ENCODE data around the gene RTN4RL1.

RTN4RL1 gene

GRCh38 chr17:2071024-2071385 is 45.9 kb upstream of the RTN4RL1 start:
- Histone ChIP-seq H4K20me1 (ENCODE audit: insufficient read depth, low read length, poor library complexity, severe bottlenecking) (no peaks in the 10 kb centered on the region), H3K4me3 (ENCODE audit: low read length, poor library complexity, severe bottlenecking) (no peak overlapping the region), H3K4me1 (ENCODE audit: insufficient read depth, low read length, poor library complexity, severe bottlenecking) (no peaks in the 10 kb centered on the region), H3K9ac (ENCODE audit: low read depth, low read length, poor library complexity, severe bottlenecking) (no peak overlapping the region), H3K9me3 (ENCODE audit: insufficient read depth, low read depth, low read length) (no peaks in the 10 kb centered on the region), H3K36me3 (ENCODE audit: insufficient read depth, low read length) (peaks cover 74% of the 10 kb centered on the region; the same call in 1 of the 2 replicates), H3K79me2 (ENCODE audit: insufficient read depth, low read length) (no peaks in the 10 kb centered on the region), H3K9me2 (replicated peaks; ENCODE audit: low read depth, low read length) (no peaks in the 10 kb centered on the region), H2AFZ (ENCODE audit: low read length) (no peak overlapping the region), H3K4me2 (ENCODE audit: low read depth, low read length, poor library complexity, severe bottlenecking) (no peak overlapping the region), H3K27me3 (ENCODE audit: insufficient read depth, low read length, poor library complexity, severe bottlenecking) (no peaks in the 10 kb centered on the region), H3F3A (ENCODE audit: low read depth) (no peaks in the 10 kb centered on the region)
- TF ChIP-seq CTCF (conservative IDR thresholded peaks at IDR 0.05; ENCODE audit: low read length): no peak
- TF ChIP-seq EZH2phosphoT487 (IDR thresholded peaks at IDR 0.05; ENCODE audit: borderline replicate concordance): no peak

GRCh38 chr17:2070241-2071023 is 45.3 kb upstream of the RTN4RL1 start:
- H3K36me3 ChIP-seq (ENCODE audit: insufficient read depth, low read length): peaks cover 77% of the 10 kb centered on the region; the same call in 1 of the 2 replicates
- no peak overlapping the region for H2AFZ ChIP-seq (ENCODE audit: low read length)
- no peaks in the 10 kb centered on the region for H3K27me3 ChIP-seq (ENCODE audit: insufficient read depth, low read length, poor library complexity, severe bottlenecking)
- H3K4me1 ChIP-seq (ENCODE audit: insufficient read depth, low read length, poor library complexity, severe bottlenecking): no peaks in the 10 kb centered on the region
- no peak overlapping the region for H3K4me3 ChIP-seq (ENCODE audit: low read length, poor library complexity, severe bottlenecking)
- no peak overlapping the region for H3K9ac ChIP-seq (ENCODE audit: low read depth, low read length, poor library complexity, severe bottlenecking)
- no peaks in the 10 kb centered on the region for H3K9me3 ChIP-seq (ENCODE audit: insufficient read depth, low read depth, low read length)
- no peaks in the 10 kb centered on the region for H3K9me2 ChIP-seq (replicated peaks; ENCODE audit: low read depth, low read length)
- no peaks in the 10 kb centered on the region for H4K20me1 ChIP-seq (ENCODE audit: insufficient read depth, low read length, poor library complexity, severe bottlenecking)
- H3F3A ChIP-seq (ENCODE audit: low read depth): no peaks in the 10 kb centered on the region
- TF ChIP-seq EZH2phosphoT487 (IDR thresholded peaks at IDR 0.05; ENCODE audit: borderline replicate concordance): no peak
- TF ChIP-seq CTCF (conservative IDR thresholded peaks at IDR 0.05; ENCODE audit: low read length): no peak
- H3K79me2 ChIP-seq (ENCODE audit: insufficient read depth, low read length): no peaks in the 10 kb centered on the region
- no peak overlapping the region for H3K4me2 ChIP-seq (ENCODE audit: low read depth, low read length, poor library complexity, severe bottlenecking)

- peaks cover 85% of the 10 kb centered on the region; the same call in 1 of the 2 replicates for H3K36me3 ChIP-seq (ENCODE audit: insufficient read depth, low read length)
- H3K9me2 ChIP-seq (replicated peaks; ENCODE audit: low read depth, low read length): no peaks in the 10 kb centered on the region
- no peak overlapping the region for H3K9ac ChIP-seq (ENCODE audit: low read depth, low read length, poor library complexity, severe bottlenecking)
- H3K4me1 ChIP-seq (ENCODE audit: insufficient read depth, low read length, poor library complexity, severe bottlenecking): no peaks in the 10 kb centered on the region
- H4K20me1 ChIP-seq (ENCODE audit: insufficient read depth, low read length, poor library complexity, severe bottlenecking): no peaks in the 10 kb centered on the region
- no peaks in the 10 kb centered on the region for H3K27me3 ChIP-seq (ENCODE audit: insufficient read depth, low read length, poor library complexity, severe bottlenecking)
- H3K79me2 ChIP-seq (ENCODE audit: insufficient read depth, low read length): no peaks in the 10 kb centered on the region
- H2AFZ ChIP-seq (ENCODE audit: low read length): no peak overlapping the region
- H3K9me3 ChIP-seq (ENCODE audit: insufficient read depth, low read depth, low read length): no peaks in the 10 kb centered on the region
- H3K4me3 ChIP-seq (ENCODE audit: low read length, poor library complexity, severe bottlenecking): no peak overlapping the region
- no peaks in the 10 kb centered on the region for H3F3A ChIP-seq (ENCODE audit: low read depth)
- TF ChIP-seq CTCF (conservative IDR thresholded peaks at IDR 0.05; ENCODE audit: low read length) (no peak), EZH2phosphoT487 (IDR thresholded peaks at IDR 0.05; ENCODE audit: borderline replicate concordance) (no peak)
- H3K4me2 ChIP-seq (ENCODE audit: low read depth, low read length, poor library complexity, severe bottlenecking): no peak overlapping the region
Measured at GRCh38 chr17:2068519-2069051, 43.5 kb upstream of the RTN4RL1 start.

All from Loucy (cell line).